IMR-90 (cell line): Measurements from ENCODE around the gene CCNQ. TPM values are rescaled to one million over a fixed set of nuclear protein-coding genes. Genes with fewer than 3 reads are reported as not detected.

Experiments
- ATAC-seq: fragments of 200-7000 bp; cut with Tn5 transposase; 2 replicates; pipeline ENCODE4 v1.9.1; 2020; ENCODE audit warnings: low read depth, mild to moderate bottlenecking, moderate library complexity
- BruUV-seq: library from RNA; stranded (reverse); fragments of 400-500 nt; replicated peaks from 2 replicates; lab custom pipeline; 2021; lab: Mats Ljungman, UMichigan
- CTCF ChIA-PET: fragments of 300-600 bp; formaldehyde crosslinking; extraction: SDS; loops from one replicate; lab custom pipeline; 2021; ENCODE audit warnings: antibody characterized with exemption; lab: Yijun Ruan, JAX
- POLR2A ChIA-PET: fragments of 300-600 bp; sonication (Branson Sonifier 250); formaldehyde crosslinking; loops from one replicate; lab custom pipeline; 2022; ENCODE audit warnings: antibody characterized with exemption; ENCODE audit not compliant: unreplicated experiment; lab: Charles Lee
- DNase-seq: peaks from one replicate; pipeline ENCODE4 v3.0.0; 2013
- H2AFZ ChIP-seq: replicated peaks from 2 replicates; pipeline ENCODE3; 2013; ENCODE audit warnings: low read length, mild to moderate bottlenecking; ENCODE audit not compliant: poor library complexity
- H2AK5ac ChIP-seq: 2 replicates; pipeline ENCODE4 v1.6.1; 2013; ENCODE audit warnings: low read depth, low read length, inconsistent platforms
- H2AK9ac ChIP-seq: replicated peaks from 2 replicates; pipeline ENCODE3; 2013; ENCODE audit warnings: mild to moderate bottlenecking, low read depth, low read length, moderate library complexity; ENCODE audit not compliant: poor library complexity
- H2BK120ac ChIP-seq: 2 replicates; pipeline ENCODE4 v1.6.1; 2013; ENCODE audit warnings: low read depth, low read length, inconsistent platforms
- H2BK15ac ChIP-seq: 3 replicates; pipeline ENCODE4 v1.6.1; 2013; ENCODE audit warnings: low read depth, low read length, inconsistent platforms
- H2BK20ac ChIP-seq: 2 replicates; pipeline ENCODE4 v1.6.1; 2013; ENCODE audit warnings: low read depth, mild to moderate bottlenecking, inconsistent platforms, low read length, moderate library complexity
- H2BK5ac ChIP-seq: 2 replicates; pipeline ENCODE4 v1.6.1; 2013; ENCODE audit warnings: mild to moderate bottlenecking, low read depth, low read length, inconsistent platforms; ENCODE audit not compliant: poor library complexity, severe bottlenecking
- H3K14ac ChIP-seq: replicated peaks from 2 replicates; pipeline ENCODE4 v1.6.1; 2013; ENCODE audit warnings: low read depth, low read length, inconsistent platforms
- H3K18ac ChIP-seq: 2 replicates; pipeline ENCODE4 v1.6.1; 2013; ENCODE audit warnings: low read depth, low read length, control low read depth
- H3K23ac ChIP-seq: 2 replicates; pipeline ENCODE4 v1.6.1; 2013; ENCODE audit warnings: low read depth, low read length, inconsistent platforms
- H3K27ac ChIP-seq: 2 replicates; pipeline ENCODE4 v1.5.1; 2013; ENCODE audit warnings: mild to moderate bottlenecking, control low read depth, low read length; ENCODE audit not compliant: insufficient read depth
- H3K27me3 ChIP-seq: 2 replicates; pipeline ENCODE4 v1.6.1; 2013; ENCODE audit warnings: low read length; ENCODE audit not compliant: control insufficient read depth, insufficient read depth
- H3K36me3 ChIP-seq: 2 replicates; pipeline ENCODE4 v1.6.1; 2013; ENCODE audit warnings: low read length, mixed read lengths; ENCODE audit not compliant: control insufficient read depth, insufficient read depth
- H3K4ac ChIP-seq: 2 replicates; pipeline ENCODE4 v1.6.1; 2013; ENCODE audit warnings: low read depth, low read length, inconsistent platforms
- H3K4me1 ChIP-seq: 2 replicates; pipeline ENCODE4 v1.6.1; 2013; ENCODE audit warnings: low read length, mixed read lengths; ENCODE audit not compliant: control insufficient read depth, insufficient read depth
- H3K4me2 ChIP-seq: 2 replicates; pipeline ENCODE4 v1.6.1; 2013; ENCODE audit warnings: low read depth, mild to moderate bottlenecking, control low read depth, low read length, moderate library complexity
- H3K4me3 ChIP-seq: 2 replicates; pipeline ENCODE4 v1.5.1; 2013; ENCODE audit warnings: low read depth, mild to moderate bottlenecking, control low read depth, low read length, moderate library complexity; ENCODE audit not compliant: insufficient read depth
- H3K56ac ChIP-seq: 2 replicates; pipeline ENCODE4 v1.6.1; 2013; ENCODE audit warnings: low read length, inconsistent platforms; ENCODE audit not compliant: insufficient read depth; ENCODE audit errors: extremely low read depth
- H3K79me1 ChIP-seq, 2 experiments: 2 replicates each; pipeline ENCODE4 v1.6.1; 2013; ENCODE audit warnings: low read length in 2 of 2, inconsistent platforms in 1 of 2, low read depth in 1 of 2
- H3K9ac ChIP-seq: 2 replicates; pipeline ENCODE4 v1.6.1; 2013; ENCODE audit warnings: low read depth, low read length, control low read depth
- H3K9me1 ChIP-seq: 2 replicates; pipeline ENCODE4 v1.6.1; 2013; ENCODE audit warnings: low read length, inconsistent platforms; ENCODE audit not compliant: insufficient read depth
- H3K9me3 ChIP-seq: 2 replicates; pipeline ENCODE4 v1.6.1; 2013; ENCODE audit warnings: low read length; ENCODE audit not compliant: control insufficient read depth, insufficient read depth
- H4K20me1 ChIP-seq: 2 replicates; pipeline ENCODE4 v1.6.1; 2013; ENCODE audit warnings: low read length, inconsistent platforms; ENCODE audit not compliant: insufficient read depth
- H4K5ac ChIP-seq: 2 replicates; pipeline ENCODE4 v1.6.1; 2013; ENCODE audit warnings: mild to moderate bottlenecking, low read depth, low read length, control low read depth
- H4K8ac ChIP-seq, 2 experiments: 2 replicates each; pipeline ENCODE4 v1.6.1; 2013; ENCODE audit warnings: low read depth in 2 of 2, low read length in 2 of 2, control low read depth in 1 of 2, inconsistent platforms in 1 of 2
- H4K91ac ChIP-seq: 2 replicates; pipeline ENCODE4 v1.6.1; 2013; ENCODE audit warnings: low read depth, low read length, inconsistent platforms; ENCODE audit not compliant: insufficient read depth
- BHLHE40 ChIP-seq: fragments of 150-350 bp; IDR thresholded peaks from 2 replicates; pipeline ENCODE4 v1.6.1; 2016; ENCODE audit warnings: mild to moderate bottlenecking, low read depth, low read length
- CEBPB ChIP-seq: IDR thresholded peaks from 2 replicates; pipeline ENCODE4 v1.6.1; 2012; ENCODE audit warnings: low read depth, low read length, improper control_type of control experiment
- CHD1 ChIP-seq: IDR thresholded peaks from 2 replicates; pipeline ENCODE4 v1.6.1; 2012; ENCODE audit warnings: low read depth, low read length, improper control_type of control experiment
- MAFK ChIP-seq: IDR thresholded peaks from 2 replicates; pipeline ENCODE4 v1.6.1; 2012; ENCODE audit warnings: low read depth, low read length, improper control_type of control experiment
- MAZ ChIP-seq: IDR thresholded peaks from 2 replicates; pipeline ENCODE4 v1.6.1; 2012; ENCODE audit warnings: low read depth, mild to moderate bottlenecking, low read length, improper control_type of control experiment, moderate library complexity, borderline replicate concordance
- NFE2L2 ChIP-seq: fragments of 150-350 bp; IDR thresholded peaks from 2 replicates; pipeline ENCODE4 v1.6.1; 2016; ENCODE audit warnings: low read depth, mild to moderate bottlenecking, low read length
- POLR2A ChIP-seq: IDR thresholded peaks from 2 replicates; pipeline ENCODE4 v1.6.1; 2012; ENCODE audit warnings: mild to moderate bottlenecking, low read depth, low read length
- RAD21 ChIP-seq: IDR thresholded peaks from 2 replicates; pipeline ENCODE4 v1.6.1; 2012; ENCODE audit warnings: low read length, improper control_type of control experiment
- WGBS, 2 experiments: methylation state at CpG; one replicate each; pipeline versions ENCODE4 v1.1.5 to v1.1.7; 2013; ENCODE audit warnings: missing lambda C conversion rate in 2 of 2; ENCODE audit not compliant: insufficient read length in 1 of 2; ENCODE audit errors: extremely low coverage in 2 of 2; 5-methylcytosine and 5-hydroxymethylcytosine counted together
- dilution Hi-C: fragments of 300-500 bp; cut with HindIII; formaldehyde crosslinking; loops from one replicate; pipeline ENCODE4 v1.14.3; 2018; ENCODE audit warnings: low sequenced_read_pairs; ENCODE audit not compliant: unreplicated experiment
- in situ Hi-C: fragments of 300-500 bp; cut with MboI; formaldehyde crosslinking; loops from 3 replicates; pipeline ENCODE4 v1.14.3; 2019; ENCODE audit warnings: low sequenced_read_pairs, inconsistent platforms, mixed read lengths
- intact Hi-C: fragments of 100-400 bp; cut with micrococcal nuclease; formaldehyde crosslinking; loops from 2 replicates; pipeline ENCODE4 v1.10.0; 2022
- polyA plus RNA-seq, 3 experiments: library from polyadenylated mRNA; depleted of rRNA; stranded (reverse); fragments of >200 nt; gene quantifications; 2 replicates each; pipeline ENCODE4 v1.2.3, GENCODE V29; 2012; ENCODE audit warnings: low replicate concordance in 1 of 3
- total RNA-seq: library from RNA; depleted of rRNA; stranded (reverse); fragments of >200 nt; gene quantifications from 2 replicates; pipeline ENCODE4 v1.2.3, GENCODE V29; 2012
- TF ChIP-seq, protein P1 (sequence below): fragments of 150-350 bp; IDR thresholded peaks from 2 replicates; pipeline ENCODE4 v1.6.1; 2017; ENCODE audit warnings: mild to moderate bottlenecking, antibody characterized with exemption, low read length, low read depth
- TF ChIP-seq, protein P2 (sequence below): conservative IDR thresholded peaks from 2 replicates; pipeline ENCODE4 v1.5.1; 2012; ENCODE audit warnings: mild to moderate bottlenecking, low read depth, low read length, improper control_type of control experiment
- TF ChIP-seq, protein P3 (sequence below): fragments of 150-350 bp; IDR thresholded peaks from 2 replicates; pipeline ENCODE4 v1.6.1; 2016; ENCODE audit warnings: low read depth, mild to moderate bottlenecking, low read length, moderate library complexity, borderline replicate concordance

Gene CCNQ
- total and polyA plus RNA-seq, 2 of the 4 experiments (the other 2 are of a cell fraction), result 27.6 to 35.2 TPM

DNA sequence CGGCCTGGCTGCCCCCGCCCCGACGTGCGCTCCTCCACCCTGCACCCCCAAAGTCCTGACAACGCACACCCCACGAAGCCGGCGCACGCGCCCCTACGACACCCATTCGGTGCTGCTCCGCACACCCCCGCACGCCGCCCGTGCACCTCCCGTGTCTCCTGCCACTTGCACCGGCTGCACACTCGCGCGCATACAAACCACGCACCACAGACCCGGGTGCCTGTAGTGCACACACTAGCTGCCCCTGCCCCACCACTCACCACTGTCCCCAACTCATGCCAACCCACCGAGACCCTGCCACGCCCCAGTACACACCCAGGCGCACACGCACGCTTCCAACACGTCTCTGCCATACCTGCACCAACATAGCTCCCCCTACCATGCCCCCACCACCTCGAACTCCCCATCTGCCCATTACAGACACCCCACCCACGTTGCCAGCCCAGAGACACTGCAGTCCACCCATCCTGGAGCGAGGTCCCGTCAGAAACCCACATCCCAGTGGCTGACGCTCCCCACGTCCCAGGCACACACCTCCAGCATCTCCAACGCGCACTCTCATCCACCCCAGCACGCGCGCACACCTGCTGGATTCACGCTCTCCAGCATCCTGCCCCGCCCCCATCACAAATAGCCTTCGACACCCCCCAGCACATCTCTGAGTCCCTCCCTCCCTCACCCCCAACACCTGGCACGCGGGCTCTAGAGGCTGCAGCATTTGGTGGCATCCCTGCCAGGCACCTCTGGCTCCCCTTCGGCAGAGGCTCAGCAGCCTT, 43.9 kb upstream of the CCNQ start:
- dilution Hi-C loops (no loop called here), intact Hi-C loops (no loop called here), in situ Hi-C loops (no loop called here)
- Histone ChIP-seq H3K18ac (no peak overlapping the region), H2BK120ac (no peak overlapping the region), H2BK15ac (no peak overlapping the region), H4K91ac (no peak overlapping the region), H2AK5ac (no peak overlapping the region), H2AK9ac (no peak overlapping the region), H2BK20ac (no peak overlapping the region), H3K79me1 (no peaks in the 10 kb centered on the region), H3K36me3 (no peaks in the 10 kb centered on the region), H3K9me3 (peaks cover 4% of the 10 kb centered on the region; the same call in 1 of the 2 replicates), H4K20me1 (no peaks in the 10 kb centered on the region), H3K9ac (no peak overlapping the region), H3K27me3 (peaks cover 56% of the 10 kb centered on the region), H3K4me1 (no peaks in the 10 kb centered on the region), H4K5ac (no peak overlapping the region), H3K14ac (no peak overlapping the region), H3K56ac (no peak overlapping the region), H3K4ac (no peak overlapping the region), H3K23ac (no peak overlapping the region), H3K4me2 (no peak overlapping the region), H3K4me3 (no peak overlapping the region), H3K9me1 (no peaks in the 10 kb centered on the region), H4K8ac (no peak overlapping the region), H2BK5ac (no peak overlapping the region), H3K27ac (no peak overlapping the region), H2AFZ (no peak overlapping the region)
- POLR2A ChIA-PET, result no interaction called here
- CTCF ChIA-PET, result interaction anchor here (1.5 kb wide), 1 partner anchor 36 kb away, joined by 3 read pairs; no protein-coding TSS in a partner anchor
- no peak for ATAC-seq
- WGBS, 2 experiments, result 33% methylated on average over 24 of the region's 48 CpGs; no CpG with 5 or more reads in 1 of the 2 experiments
- DNase-seq, result no peak
- BruUV-seq, result no TSS peak
- TF ChIP-seq POLR2A (no peak), CEBPB (no peak), CHD1 (no peak), BHLHE40 (no peak), MAFK (no peak), MAZ (no peak), RAD21 (no peak), NFE2L2 (no peak)
- TF ChIP-seq, protein P1, sequence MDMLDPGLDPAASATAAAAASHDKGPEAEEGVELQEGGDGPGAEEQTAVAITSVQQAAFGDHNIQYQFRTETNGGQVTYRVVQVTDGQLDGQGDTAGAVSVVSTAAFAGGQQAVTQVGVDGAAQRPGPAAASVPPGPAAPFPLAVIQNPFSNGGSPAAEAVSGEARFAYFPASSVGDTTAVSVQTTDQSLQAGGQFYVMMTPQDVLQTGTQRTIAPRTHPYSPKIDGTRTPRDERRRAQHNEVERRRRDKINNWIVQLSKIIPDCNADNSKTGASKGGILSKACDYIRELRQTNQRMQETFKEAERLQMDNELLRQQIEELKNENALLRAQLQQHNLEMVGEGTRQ, result no peak
- TF ChIP-seq, protein P2, sequence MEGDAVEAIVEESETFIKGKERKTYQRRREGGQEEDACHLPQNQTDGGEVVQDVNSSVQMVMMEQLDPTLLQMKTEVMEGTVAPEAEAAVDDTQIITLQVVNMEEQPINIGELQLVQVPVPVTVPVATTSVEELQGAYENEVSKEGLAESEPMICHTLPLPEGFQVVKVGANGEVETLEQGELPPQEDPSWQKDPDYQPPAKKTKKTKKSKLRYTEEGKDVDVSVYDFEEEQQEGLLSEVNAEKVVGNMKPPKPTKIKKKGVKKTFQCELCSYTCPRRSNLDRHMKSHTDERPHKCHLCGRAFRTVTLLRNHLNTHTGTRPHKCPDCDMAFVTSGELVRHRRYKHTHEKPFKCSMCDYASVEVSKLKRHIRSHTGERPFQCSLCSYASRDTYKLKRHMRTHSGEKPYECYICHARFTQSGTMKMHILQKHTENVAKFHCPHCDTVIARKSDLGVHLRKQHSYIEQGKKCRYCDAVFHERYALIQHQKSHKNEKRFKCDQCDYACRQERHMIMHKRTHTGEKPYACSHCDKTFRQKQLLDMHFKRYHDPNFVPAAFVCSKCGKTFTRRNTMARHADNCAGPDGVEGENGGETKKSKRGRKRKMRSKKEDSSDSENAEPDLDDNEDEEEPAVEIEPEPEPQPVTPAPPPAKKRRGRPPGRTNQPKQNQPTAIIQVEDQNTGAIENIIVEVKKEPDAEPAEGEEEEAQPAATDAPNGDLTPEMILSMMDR, result no peak
- TF ChIP-seq, protein P3, sequence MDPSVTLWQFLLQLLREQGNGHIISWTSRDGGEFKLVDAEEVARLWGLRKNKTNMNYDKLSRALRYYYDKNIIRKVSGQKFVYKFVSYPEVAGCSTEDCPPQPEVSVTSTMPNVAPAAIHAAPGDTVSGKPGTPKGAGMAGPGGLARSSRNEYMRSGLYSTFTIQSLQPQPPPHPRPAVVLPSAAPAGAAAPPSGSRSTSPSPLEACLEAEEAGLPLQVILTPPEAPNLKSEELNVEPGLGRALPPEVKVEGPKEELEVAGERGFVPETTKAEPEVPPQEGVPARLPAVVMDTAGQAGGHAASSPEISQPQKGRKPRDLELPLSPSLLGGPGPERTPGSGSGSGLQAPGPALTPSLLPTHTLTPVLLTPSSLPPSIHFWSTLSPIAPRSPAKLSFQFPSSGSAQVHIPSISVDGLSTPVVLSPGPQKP, result no peak
